H1 (cell line): Measurements from ENCODE around the gene HLA-DMB. TPM values are rescaled to one million over a fixed set of nuclear protein-coding genes. Genes with fewer than 3 reads are reported as not detected.

Experiments used
- CTCF ChIA-PET: fragments of 300-600 bp; sonication (Branson Sonifier 250); formaldehyde crosslinking; loops from one replicate; lab custom pipeline; 2021; ENCODE audit not compliant: partially characterized antibody; lab: Charles Lee
- POLR2A ChIA-PET: fragments of 300-600 bp; sonication (Branson Sonifier 250); formaldehyde crosslinking; loops from one replicate; lab custom pipeline; 2021; ENCODE audit warnings: inconsistent platforms; ENCODE audit not compliant: partially characterized antibody; lab: Charles Lee
- DNase-seq, 2 experiments: peaks; one replicate each; pipeline versions ENCODE4 v3.0.0 to v3.0.0-alpha.2; 2010 to 2022; ENCODE audit warnings: low spot score in 2 of 2, low read depth in 1 of 2, mixed read lengths in 1 of 2
- FAIRE-seq: peaks from 2 replicates; lab custom pipeline; 2011; peaks lifted over from hg19 to GRCh38; lab: Jason Lieb, UNC
- H2AFZ ChIP-seq: 2 replicates; pipeline ENCODE4 v1.8.1; 2012; ENCODE audit warnings: low read length, inconsistent platforms
- H2AK5ac ChIP-seq: 2 replicates; pipeline ENCODE4 v1.6.1; 2013; ENCODE audit warnings: low read depth, low read length
- H2BK120ac ChIP-seq: replicated peaks from 2 replicates; pipeline ENCODE3; 2013; ENCODE audit warnings: low read depth, low read length, inconsistent platforms
- H2BK12ac ChIP-seq: 2 replicates; pipeline ENCODE4 v1.6.1; 2013; ENCODE audit warnings: low read depth, low read length
- H2BK15ac ChIP-seq: 2 replicates; pipeline ENCODE4 v1.6.1; 2013; ENCODE audit warnings: low read length
- H2BK20ac ChIP-seq: 2 replicates; pipeline ENCODE4 v1.6.1; 2013; ENCODE audit warnings: low read length
- H2BK5ac ChIP-seq: 2 replicates; pipeline ENCODE4 v1.6.1; 2013; ENCODE audit warnings: low read depth, low read length
- H3K14ac ChIP-seq: 2 replicates; pipeline ENCODE4 v1.6.1; 2013; ENCODE audit warnings: inconsistent platforms; ENCODE audit not compliant: insufficient read length
- H3K18ac ChIP-seq: 2 replicates; pipeline ENCODE4 v1.6.1; 2013; ENCODE audit warnings: low read length; ENCODE audit errors: extremely low read depth
- H3K23ac ChIP-seq: 2 replicates; pipeline ENCODE4 v1.6.1; 2013; ENCODE audit warnings: inconsistent platforms; ENCODE audit not compliant: insufficient read length
- H3K23me2 ChIP-seq: 2 replicates; pipeline ENCODE4 v1.6.1; 2013; ENCODE audit warnings: low read depth, low read length
- H3K27ac ChIP-seq: 2 replicates; pipeline ENCODE4 v1.6.1; 2011; ENCODE audit warnings: low read depth, low read length, inconsistent platforms
- H3K27me3 ChIP-seq, 4 experiments: replicated peaks in 1 of 4; 1 replicate in 1 of 4; 2 replicates in 3 of 4; pipeline versions ENCODE4 v1.6.1 to v1.8.1; 2011 to 2013; ENCODE audit warnings: low read length in 3 of 4, mild to moderate bottlenecking in 3 of 4, inconsistent platforms in 2 of 4, mixed read lengths in 2 of 4, moderate library complexity in 1 of 4; ENCODE audit not compliant: control insufficient read depth in 3 of 4, insufficient read depth in 3 of 4; ENCODE audit errors: extremely low read depth in 1 of 4
- H3K36me3 ChIP-seq, 4 experiments: 2 replicates each; pipeline versions ENCODE4 v1.6.1 to v1.8.1; 2011 to 2013; ENCODE audit warnings: mild to moderate bottlenecking in 4 of 4, low read length in 3 of 4, moderate library complexity in 2 of 4, control low read depth in 1 of 4, inconsistent platforms in 1 of 4; ENCODE audit not compliant: insufficient read depth in 4 of 4, control insufficient read depth in 2 of 4
- H3K4ac ChIP-seq: replicated peaks from 2 replicates; pipeline ENCODE3; 2013; ENCODE audit warnings: low read length, low read depth, mixed read lengths, inconsistent platforms; ENCODE audit not compliant: insufficient read length
- H3K4me1 ChIP-seq, 4 experiments: replicated peaks in 1 of 4; 1 replicate in 1 of 4; 2 replicates in 3 of 4; pipeline versions ENCODE4 v1.6.1 to v1.8.1; 2011 to 2013; ENCODE audit warnings: low read length in 3 of 4, inconsistent platforms in 2 of 4, mixed read lengths in 1 of 4; ENCODE audit not compliant: insufficient read depth in 4 of 4, control insufficient read depth in 3 of 4
- H3K4me2 ChIP-seq, 2 experiments: 2 replicates each; pipeline versions ENCODE4 v1.6.1 to v1.8.1; 2011 to 2013; ENCODE audit warnings: low read depth in 2 of 2, low read length in 2 of 2, control low read depth in 1 of 2, inconsistent platforms in 1 of 2, mild to moderate bottlenecking in 1 of 2; ENCODE audit not compliant: insufficient read depth in 1 of 2
- H3K4me3 ChIP-seq, 4 experiments: fragments of 200-600, 300-600 bp in 1 of 4; sonication (generic), shearing (Covaris generic), sonication (Bioruptor Twin) in 1 of 4; 2 replicates each; pipeline versions ENCODE4 v1.5.1 to v1.8.1; 2011 to 2016; ENCODE audit warnings: low read length in 4 of 4, low read depth in 3 of 4, control low read depth in 2 of 4, inconsistent platforms in 2 of 4, mild to moderate bottlenecking in 2 of 4, mixed read lengths in 1 of 4, moderate library complexity in 1 of 4; ENCODE audit not compliant: insufficient read depth in 2 of 4; ENCODE audit errors: extremely low read depth in 1 of 4
- H3K56ac ChIP-seq: replicated peaks from 2 replicates; pipeline ENCODE3; 2013; ENCODE audit warnings: low read depth, mild to moderate bottlenecking, mixed read lengths, low read length, inconsistent platforms; ENCODE audit not compliant: insufficient read length
- H3K79me1 ChIP-seq: 2 replicates; pipeline ENCODE4 v1.6.1; 2013; ENCODE audit warnings: low read depth, low read length, control low read depth
- H3K79me2 ChIP-seq, 2 experiments: 2 replicates each; pipeline versions ENCODE4 v1.6.1 to v1.8.1; 2012 to 2013; ENCODE audit warnings: low read length in 2 of 2, mild to moderate bottlenecking in 2 of 2, inconsistent platforms in 1 of 2; ENCODE audit not compliant: insufficient read depth in 2 of 2, control insufficient read depth in 1 of 2
- H3K9ac ChIP-seq, 4 experiments: replicated peaks in 1 of 4; 1 replicate in 1 of 4; 2 replicates in 3 of 4; pipeline versions ENCODE4 v1.6.1 to v1.8.1; 2011 to 2013; ENCODE audit warnings: low read depth in 3 of 4, low read length in 3 of 4, control low read depth in 2 of 4, mild to moderate bottlenecking in 2 of 4, moderate library complexity in 2 of 4, inconsistent platforms in 1 of 4; ENCODE audit errors: extremely low read depth in 1 of 4
- H3K9me3 ChIP-seq, 2 experiments: 2 replicates each; pipeline versions ENCODE4 v1.6.1 to v1.8.1; 2012 to 2013; ENCODE audit warnings: mild to moderate bottlenecking in 2 of 2, moderate library complexity in 2 of 2, control low read depth in 1 of 2, inconsistent platforms in 1 of 2, low read depth in 1 of 2, low read length in 1 of 2, mixed read lengths in 1 of 2; ENCODE audit not compliant: insufficient read depth in 2 of 2
- H4K20me1 ChIP-seq, 2 experiments: replicated peaks in 1 of 2; 2 replicates each; pipeline versions ENCODE3 to v1.8.1; 2011 to 2013; ENCODE audit warnings: inconsistent platforms in 2 of 2, low read length in 2 of 2, mild to moderate bottlenecking in 1 of 2; ENCODE audit not compliant: insufficient read depth in 2 of 2, control insufficient read depth in 1 of 2
- H4K5ac ChIP-seq: 2 replicates; pipeline ENCODE4 v1.6.1; 2013; ENCODE audit warnings: low read length, low read depth, mixed read lengths, inconsistent platforms; ENCODE audit not compliant: insufficient read length
- H4K8ac ChIP-seq: 2 replicates; pipeline ENCODE4 v1.8.0; 2013; ENCODE audit warnings: mild to moderate bottlenecking, moderate library complexity, low read length, inconsistent platforms; ENCODE audit not compliant: insufficient read depth; ENCODE audit errors: extremely low read depth
- H4K91ac ChIP-seq: replicated peaks from 2 replicates; pipeline ENCODE3; 2013; ENCODE audit warnings: low read length, mixed read lengths, inconsistent platforms; ENCODE audit not compliant: insufficient read length
- CREB1 ChIP-seq: IDR thresholded peaks from 2 replicates; pipeline ENCODE4 v1.6.1; 2012; ENCODE audit warnings: inconsistent platforms
- HDAC2 ChIP-seq, 2 experiments: fragments of 300-600 bp in 1 of 2; sonication (generic) in 1 of 2; IDR thresholded peaks; 2 replicates each; pipeline ENCODE4 v1.6.1; 2011 to 2012; ENCODE audit warnings: low read depth in 2 of 2, low read length in 2 of 2, mild to moderate bottlenecking in 2 of 2, moderate library complexity in 2 of 2, borderline replicate concordance in 1 of 2, inconsistent platforms in 1 of 2
- NANOG ChIP-seq: IDR thresholded peaks from 2 replicates; pipeline ENCODE4 v1.6.1; 2011; ENCODE audit warnings: low read length, low read depth, mild to moderate bottlenecking, inconsistent platforms; ENCODE audit not compliant: insufficient read depth, poor library complexity, severe bottlenecking
- POLR2A ChIP-seq, 2 experiments: IDR thresholded peaks; 1 replicate in 1 of 2; 2 replicates in 1 of 2; pipeline ENCODE4 v1.6.1; 2011; ENCODE audit warnings: low read depth in 2 of 2, low read length in 2 of 2, mild to moderate bottlenecking in 2 of 2; ENCODE audit errors: control extremely low read depth in 1 of 2
- POLR2AphosphoS5 ChIP-seq: IDR thresholded peaks from 2 replicates; pipeline ENCODE4 v1.6.1; 2011; ENCODE audit warnings: low read depth, low read length
- RFX5 ChIP-seq: IDR thresholded peaks from 2 replicates; pipeline ENCODE4 v1.6.1; 2011; ENCODE audit warnings: low read depth, low read length, improper control_type of control experiment, borderline replicate concordance
- SIN3A ChIP-seq, 2 experiments: IDR thresholded peaks in 1 of 2; conservative IDR thresholded peaks in 1 of 2; 2 replicates each; pipeline ENCODE4 v1.6.1; 2011 to 2012; ENCODE audit warnings: low read length in 2 of 2, improper control_type of control experiment in 1 of 2, low read depth in 1 of 2, mild to moderate bottlenecking in 1 of 2
- SP2 ChIP-seq: IDR thresholded peaks from 2 replicates; pipeline ENCODE4 v1.6.1; 2012; ENCODE audit warnings: mild to moderate bottlenecking, low read length, inconsistent platforms
- TAF7 ChIP-seq: optimal IDR thresholded peaks from 2 replicates; pipeline ENCODE3; 2011; ENCODE audit warnings: low read depth, mild to moderate bottlenecking, inconsistent platforms, low read length, moderate library complexity, borderline replicate concordance
- WGBS, 2 experiments: shearing (Covaris generic) in 1 of 2; methylation state at CpG; one replicate each; pipeline versions ENCODE4 v1.1.6 to v1.1.7; 2013 to 2015; ENCODE audit warnings: low lambda C conversion rate in 2 of 2, mixed read lengths in 2 of 2, inconsistent platforms in 1 of 2, low coverage in 1 of 2, missing lambda C conversion rate in 1 of 2; ENCODE audit not compliant: insufficient replicate concordance in 2 of 2, insufficient coverage in 1 of 2, insufficient read length in 1 of 2; ENCODE audit errors: extremely low coverage in 1 of 2, missing lambda C conversion rate in 1 of 2; 5-methylcytosine and 5-hydroxymethylcytosine counted together
- polyA plus RNA-seq, 7 experiments: library from polyadenylated mRNA; depleted of rRNA in 3 of 7; stranded (reverse) in 5 of 7; unstranded in 2 of 7; fragments of >200 nt in 5 of 7; fragments of 200-250 nt in 2 of 7; gene quantifications; 1 replicate in 5 of 7; 2 replicates in 1 of 7; 4 replicates in 1 of 7; pipeline versions ENCODE4 v1.2.1 to v1.2.3, GENCODE V29; 2011 to 2013; ENCODE audit warnings: missing spikeins in 2 of 7, mixed read lengths in 2 of 7
- total RNA-seq: library from RNA; stranded (reverse); fragmentation: NEBNext Ultra II Directional; extraction: Animal tissue kit (Norgen Biotek cat#: 25700); gene quantifications from 2 replicates; pipeline ENCODE4 v1.2.1, GENCODE V29; 2021
- TF ChIP-seq, protein P1 (sequence below): IDR thresholded peaks from 2 replicates; pipeline ENCODE4 v1.6.1; 2012; ENCODE audit warnings: inconsistent platforms

Gene HLA-DMB
- total and polyA plus RNA-seq, 2 of the 8 experiments (the other 6 are each of a cell fraction or from before 2014, with no cell fraction given), result 2.7 to 4.7 TPM

DNA sequence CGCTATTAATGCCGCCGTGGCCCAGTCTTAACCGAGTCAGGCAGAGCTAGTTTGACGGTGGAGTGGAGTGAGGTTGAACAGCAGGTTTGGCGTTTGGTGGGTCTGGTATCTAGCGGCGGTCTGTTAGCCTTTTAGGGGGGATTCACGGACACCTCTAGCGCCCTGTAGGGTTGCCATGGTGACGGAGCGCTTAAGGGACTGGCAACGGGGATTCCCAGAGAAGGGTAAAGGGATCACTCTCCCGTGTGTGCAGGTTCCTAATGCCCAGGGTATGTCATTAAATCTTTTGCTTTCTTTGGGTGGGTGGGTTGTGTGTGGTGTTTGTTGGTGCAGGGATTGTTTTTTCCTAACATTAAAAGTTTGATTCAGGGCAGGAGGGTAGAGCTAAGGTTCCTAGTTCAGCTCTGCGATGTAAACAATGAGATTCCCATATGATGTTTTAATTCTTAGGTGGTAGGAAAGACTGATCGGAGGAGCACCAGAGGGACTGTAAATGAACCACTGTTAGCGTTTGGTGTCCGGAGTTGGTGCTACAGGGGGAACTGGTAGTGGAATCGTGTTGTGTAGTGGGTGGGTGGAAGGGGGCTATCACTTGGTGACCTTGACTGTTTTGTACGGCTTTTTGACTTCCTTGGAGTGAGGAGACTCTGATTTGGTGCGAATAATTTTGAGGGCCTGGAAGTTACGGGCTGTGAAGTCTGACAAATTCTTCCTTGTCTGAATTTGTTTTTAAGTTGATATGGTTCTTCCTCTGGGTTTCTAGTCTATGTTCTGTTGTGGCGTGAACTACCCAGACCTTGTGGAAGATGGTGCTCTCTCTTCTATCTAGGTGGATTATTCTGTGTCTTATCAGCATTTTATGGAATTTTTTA is 32.6 kb upstream of the HLA-DMB start:
- Histone ChIP-seq H3K4me3 (peak overlapping the region; percentile 90 to 99 (median 98)), H3K27ac (0 out of 2 replicates have a peak overlapping the region, but pooled peaks have one; percentile 79), H3K79me2 (peaks cover 44 to 81% of the 10 kb centered on the region in 2 experiments), H4K8ac (peak overlapping the region; percentile 93; the same call in 1 of the 2 replicates), H3K56ac (peak overlapping the region; percentile 62), H3K14ac (no peak overlapping the region), H3K4me2 (peak overlapping the region; percentile 75 to 88), H4K5ac (no peak overlapping the region), H3K9me3 (no peaks in the 10 kb centered on the region; a peak in 2 of 4 replicates), H3K36me3 (peaks cover 41 to 64% (median 51%) of the 10 kb centered on the region in 4 experiments), H3K23me2 (peaks cover 21% of the 10 kb centered on the region), H3K18ac (0 out of 2 replicates have a peak overlapping the region, but pooled peaks have one; percentile 4), H2BK5ac (no peak overlapping the region; the same call in 1 of the 2 replicates), H2AK5ac (no peak overlapping the region), H3K9ac (peak overlapping the region; percentile 88 to 94 (median 92)), H2BK12ac (no peak overlapping the region), H2BK15ac (no peak overlapping the region), H3K27me3 (no peaks in the 10 kb centered on the region), H3K23ac (no peak overlapping the region), H3K4me1 (peaks cover 0 to 11% (median 6%) of the 10 kb centered on the region in 4 experiments; a peak in 5 of 7 replicates), H3K4ac (no peak overlapping the region), H4K20me1 (peaks cover 52 to 54% of the 10 kb centered on the region in 2 experiments), H4K91ac (no peak overlapping the region), H3K79me1 (peaks cover 11% of the 10 kb centered on the region), H2BK20ac (no peak overlapping the region), H2BK120ac (no peak overlapping the region), H2AFZ (no peak overlapping the region)
- FAIRE-seq (no peak), DNase-seq (peak in 1 of 2 experiments; percentile 50)
- ChIA-PET POLR2A (interaction anchor here (0.6 to 33.3 kb wide), 38 partner anchors 6 to 1243 kb away, joined by 3 to 1158 read pairs (median 6); partner anchors contain the start of genes B3GALT4, BRD2, HLA-DMA and HLA-DMB), CTCF (interaction anchor here (0.9 to 14.6 kb wide), 4 partner anchors 10 to 40 kb away, joined by 3 to 110 read pairs (median 4); no protein-coding TSS in a partner anchor)
- WGBS, 2 experiments, result 4% methylated on average over 23 of the region's 23 CpGs; no CpG with 5 or more reads in 1 of the 2 experiments
- TF ChIP-seq TAF7 (peak; percentile 4), SP2 (no peak), HDAC2 (IDR thresholded peaks at IDR 0.05; ENCODE audit: borderline replicate concordance in 1 of 2, low read depth in 2 of 2, low read length in 2 of 2) (peak in 1 of 2 experiments; percentile 19; a peak in 1 of 4 replicates), POLR2A (IDR thresholded peaks at IDR 0.05; ENCODE audit: control extremely low read depth in 1 of 2, low read depth in 2 of 2, low read length in 2 of 2) (peak in 1 of 2 experiments; percentile 24; a peak in 1 of 3 replicates), POLR2AphosphoS5 (peak; percentile 51), CREB1 (no peak), RFX5 (no peak), SIN3A (conservative IDR thresholded peaks at IDR 0.05 in 1 of 2, IDR thresholded peaks at IDR 0.05 in 1 of 2; ENCODE audit: low read depth in 1 of 2, low read length in 2 of 2) (peak; percentile 76 to 86; a peak in 3 of 4 replicates), NANOG (no peak)
- TF ChIP-seq, protein P1, sequence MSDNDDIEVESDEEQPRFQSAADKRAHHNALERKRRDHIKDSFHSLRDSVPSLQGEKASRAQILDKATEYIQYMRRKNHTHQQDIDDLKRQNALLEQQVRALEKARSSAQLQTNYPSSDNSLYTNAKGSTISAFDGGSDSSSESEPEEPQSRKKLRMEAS, result no peak
